GM23248 (cell line): ENCODE results near the gene HINT1.

Experiments
- EZH2 ChIP-seq: fragments of 200-600 bp; sonication (generic); IDR thresholded peaks from 2 replicates; pipeline ENCODE4 v1.6.1; 2018; ENCODE audit warnings: antibody characterized with exemption, mild to moderate bottlenecking; ENCODE audit not compliant: insufficient read depth, poor library complexity, severe bottlenecking
- EZH2phosphoT487 ChIP-seq: fragments of 200-600 bp; sonication (generic); IDR thresholded peaks from 2 replicates; pipeline ENCODE4 v1.6.1; 2018; ENCODE audit warnings: antibody characterized with exemption, moderate library complexity, mild to moderate bottlenecking, low read depth; ENCODE audit not compliant: insufficient read depth

DNA sequence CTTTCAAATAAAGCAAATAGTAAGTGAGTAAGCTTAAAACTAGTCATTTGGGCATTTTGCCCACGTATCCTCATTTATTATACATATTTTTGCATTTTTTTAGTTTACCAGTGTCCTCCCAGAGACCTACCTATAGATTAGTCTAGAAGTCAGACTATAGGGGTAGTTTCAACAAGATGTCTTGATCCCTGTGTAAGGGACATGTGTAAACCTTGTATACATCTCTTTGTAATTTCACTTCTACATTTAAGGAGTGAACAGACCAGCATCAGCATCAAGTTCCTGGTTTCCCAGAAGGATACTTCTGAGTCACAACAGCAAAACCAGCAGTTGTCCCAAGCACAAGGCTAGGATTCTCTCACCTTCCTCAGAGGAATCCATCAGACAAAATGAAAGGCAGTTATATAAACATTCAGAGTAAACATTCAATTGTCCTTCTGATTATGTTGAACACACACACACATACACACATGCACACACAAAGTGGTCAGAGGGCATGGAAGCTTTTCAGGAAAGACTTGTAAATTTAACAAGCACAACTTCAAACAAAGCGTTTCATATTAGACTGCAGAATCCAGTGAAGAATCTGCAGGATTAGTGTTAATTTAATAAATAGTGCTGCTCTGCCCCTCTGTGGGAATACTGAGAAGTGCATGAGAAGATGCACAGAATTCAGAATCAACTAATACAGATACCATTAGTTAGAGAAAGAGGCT, 55.4 kb downstream of the HINT1 start:
- no peak for TF ChIP-seq EZH2
- no peak for TF ChIP-seq EZH2phosphoT487
